Middle frontal gyrus (tissue), 1 donor: ENCODE measurements around the gene PRDM7.
"Not testable (repeated sequence)": the region's sequence is repeated elsewhere in the genome, so short reads cannot be mapped to it uniquely, and the experiment has no call there.

Experiments
- DNase-seq: peaks from one replicate; pipeline ENCODE4 v3.0.0-alpha.2; 2015; ENCODE audit warnings: low spot score; ENCODE audit errors: extremely low spot score

The PRDM7 gene

GRCh38 chr16:90015586-90016338 lies 61.4 kb downstream of the PRDM7 start:
- DNase-seq, result no peak

GRCh38 chr16:90012991-90013745 lies 64.0 kb downstream of the PRDM7 start:
- DNase-seq, result no peak

- no peak for DNase-seq
Observed at GRCh38 chr16:90011908-90012501, 65.1 kb downstream of the PRDM7 start.

GRCh38 chr16:90011508-90011819 lies 65.7 kb downstream of the PRDM7 start:
- no peak for DNase-seq

GRCh38 chr16:90010676-90011507 lies 66.2 kb downstream of the PRDM7 start:
- DNase-seq, result no peak

GRCh38 chr16:90009172-90009899 lies 67.8 kb downstream of the PRDM7 start:
- DNase-seq, result no peak

GRCh38 chr16:90008708-90009145 lies 68.4 kb downstream of the PRDM7 start:
- no peak for DNase-seq

- DNase-seq, result not testable (repeated sequence)
Observed at GRCh38 chr16:90007635-90008234, 69.4 kb downstream of the PRDM7 start.

GRCh38 chr16:90007015-90007414 lies 70.1 kb downstream of the PRDM7 start:
- no peak for DNase-seq
